HG02973 (cell line): ENCODE measurements around the gene SLC4A2.

Experiments
- ATAC-seq: cut with Tn5 transposase; IDR thresholded peaks from one replicate; pipeline ENCODE4 v1.9.1; 2021; ENCODE audit warnings: moderate library complexity; ENCODE audit not compliant: unreplicated experiment

Gene SLC4A2

GRCh38 chr7:151062399-151063211, 3.2 kb downstream of the SLC4A2 start:
- ATAC-seq = no peak

- no peak for ATAC-seq
These were observed 3.8 kb downstream of the SLC4A2 start for GRCh38 chr7:151063212-151063561.

GRCh38 chr7:151064454-151064853, 5.1 kb downstream of the SLC4A2 start:
- no peak for ATAC-seq

GRCh38 chr7:151064993-151065392, 5.6 kb downstream of the SLC4A2 start:
- no peak for ATAC-seq

- no peak for ATAC-seq
These were observed 6.1 kb downstream of the SLC4A2 start for GRCh38 chr7:151065516-151065915.

GRCh38 chr7:151066273-151066974, 7.0 kb downstream of the SLC4A2 start:
- no peak for ATAC-seq

GRCh38 chr7:151068069-151068773, 8.8 kb downstream of the SLC4A2 start:
- ATAC-seq = no peak

GRCh38 chr7:151069841-151070573, 10.6 kb downstream of the SLC4A2 start:
- no peak for ATAC-seq

GRCh38 chr7:151070574-151070960, 11.2 kb downstream of the SLC4A2 start:
- no peak for ATAC-seq

- ATAC-seq = no peak
These were observed 11.9 kb downstream of the SLC4A2 start for GRCh38 chr7:151071032-151071866.

GRCh38 chr7:151073990-151074389, 14.6 kb downstream of the SLC4A2 start:
- ATAC-seq = no peak

- no peak for ATAC-seq
These were observed 15.7 kb downstream of the SLC4A2 start for GRCh38 chr7:151074817-151075661.

- ATAC-seq = no peak
These were observed 16.2 kb downstream of the SLC4A2 start for GRCh38 chr7:151075662-151075971.

- no peak for ATAC-seq
These were observed 16.6 kb downstream of the SLC4A2 start for GRCh38 chr7:151075978-151076426.

GRCh38 chr7:151076863-151077704, 17.7 kb downstream of the SLC4A2 start:
- ATAC-seq = no peak

GRCh38 chr7:151077705-151078232, 18.4 kb downstream of the SLC4A2 start:
- no peak for ATAC-seq

GRCh38 chr7:151078233-151079040, 19.0 kb downstream of the SLC4A2 start:
- ATAC-seq = no peak
